Fibroblast of lung (primary cell): Measurements from ENCODE around the gene KCNE3. TPM values are rescaled to one million over a fixed set of nuclear protein-coding genes. Genes with fewer than 3 reads are reported as not detected.

Experiments
- DNase-seq, 2 donors: peaks; one replicate each; pipeline versions ENCODE4 v3.0.0 to v3.0.0-alpha.2; 2010; ENCODE audit warnings: low read depth in 2 of 2
- H2AFZ ChIP-seq: 2 replicates; pipeline ENCODE4 v1.5.1; 2012; ENCODE audit warnings: low read length, control low read depth, inconsistent platforms
- H3K27ac ChIP-seq: 2 replicates; pipeline ENCODE4 v1.5.1; 2011; ENCODE audit warnings: low read length, control low read depth; ENCODE audit not compliant: insufficient read depth
- H3K27me3 ChIP-seq: 2 replicates; pipeline ENCODE4 v1.5.1; 2011; ENCODE audit warnings: mild to moderate bottlenecking, low read length; ENCODE audit not compliant: control insufficient read depth, insufficient read depth
- H3K36me3 ChIP-seq: 2 replicates; pipeline ENCODE4 v1.5.1; 2011; ENCODE audit warnings: low read length; ENCODE audit not compliant: control insufficient read depth, insufficient read depth
- H3K4me1 ChIP-seq: 2 replicates; pipeline ENCODE4 v1.5.1; 2011; ENCODE audit warnings: low read length; ENCODE audit not compliant: control insufficient read depth, insufficient read depth; ENCODE audit errors: extremely low read depth
- H3K4me2 ChIP-seq: 2 replicates; pipeline ENCODE4 v1.5.1; 2011; ENCODE audit warnings: low read length, control low read depth; ENCODE audit not compliant: insufficient read depth; ENCODE audit errors: extremely low read depth
- H3K4me3 ChIP-seq, 4 experiments: fragments of 200-600 bp in 1 of 4; sonication (generic) in 1 of 4; replicated peaks in 1 of 4; 2 replicates each; pipeline ENCODE4 v1.5.1; 2011 to 2016; ENCODE audit warnings: low read length in 4 of 4, low read depth in 3 of 4, mild to moderate bottlenecking in 3 of 4, control low read depth in 2 of 4, inconsistent platforms in 1 of 4, mixed read lengths in 1 of 4; ENCODE audit not compliant: insufficient read depth in 1 of 4; ENCODE audit errors: control extremely low read depth in 1 of 4
- H3K79me2 ChIP-seq: 2 replicates; pipeline ENCODE4 v1.5.1; 2012; ENCODE audit warnings: mild to moderate bottlenecking, low read length, inconsistent platforms; ENCODE audit not compliant: control insufficient read depth, insufficient read depth
- H3K9ac ChIP-seq: 2 replicates; pipeline ENCODE4 v1.5.1; 2011; ENCODE audit warnings: mild to moderate bottlenecking, low read length, control low read depth; ENCODE audit not compliant: insufficient read depth
- H3K9me3 ChIP-seq: 2 replicates; pipeline ENCODE4 v1.5.1; 2012; ENCODE audit warnings: low read depth, low read length; ENCODE audit not compliant: control insufficient read depth, insufficient read depth
- H4K20me1 ChIP-seq: 2 replicates; pipeline ENCODE4 v1.5.1; 2011; ENCODE audit warnings: low read length; ENCODE audit not compliant: control insufficient read depth, insufficient read depth; ENCODE audit errors: extremely low read depth
- EZH2 ChIP-seq: IDR thresholded peaks from 2 replicates; pipeline ENCODE4 v1.5.1; 2012; ENCODE audit warnings: low read length, control low read depth, mild to moderate bottlenecking; ENCODE audit errors: missing control alignments
- polyA plus RNA-seq, 2 donors: library from polyadenylated mRNA; depleted of rRNA in 1 of 2; stranded (reverse) in 1 of 2; unstranded in 1 of 2; fragments of >200 nt; gene quantifications; 2 replicates each; pipeline ENCODE4 v1.2.1, GENCODE V29; 2011 to 2012; ENCODE audit warnings: missing spikeins in 1 of 2
- total RNA-seq: library from RNA; depleted of rRNA; stranded (reverse); fragments of >200 nt; gene quantifications from 2 replicates; pipeline ENCODE4 v1.2.1, GENCODE V29; 2014
- TF ChIP-seq, protein P1 (sequence below), 2 donors: IDR thresholded peaks in 1 of 2; conservative IDR thresholded peaks in 1 of 2; 1 replicate in 1 of 2; 2 replicates in 1 of 2; pipeline ENCODE4 v1.5.1; 2011 to 2012; ENCODE audit warnings: low read length in 2 of 2, control low read depth in 1 of 2, inconsistent platforms in 1 of 2, low read depth in 1 of 2, mild to moderate bottlenecking in 1 of 2

The KCNE3 gene
- total and polyA plus RNA-seq, 2 donors (not counting 1 experiment from before 2014, with no cell fraction given), result 0.25 to 6.4 TPM

DNA sequence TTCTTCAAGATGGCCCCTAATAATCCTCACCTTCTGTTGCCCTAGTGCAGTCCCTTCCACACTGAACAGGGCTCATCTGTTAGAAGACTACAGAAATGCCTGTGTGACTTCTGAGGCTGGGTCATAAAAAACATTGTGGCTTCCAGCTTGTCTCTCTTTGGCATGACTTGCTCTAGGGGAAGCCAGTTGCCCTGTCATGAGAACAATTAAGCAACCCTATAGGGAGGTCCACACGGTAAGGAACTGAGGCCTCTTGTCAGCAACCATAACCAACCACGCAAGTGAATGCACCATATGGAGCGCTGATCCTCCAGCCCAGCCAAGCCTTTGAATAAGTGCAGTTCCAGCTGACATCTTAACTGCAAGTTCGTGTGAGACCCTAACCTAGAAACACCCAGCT is 23.6 kb upstream of the KCNE3 start:
- H3K36me3 ChIP-seq, result no peaks in the 10 kb centered on the region
- H3K4me2 ChIP-seq, result no peak overlapping the region
- H3K9ac ChIP-seq, result no peak overlapping the region
- no peaks in the 10 kb centered on the region for H4K20me1 ChIP-seq
- TF ChIP-seq, protein P1, sequence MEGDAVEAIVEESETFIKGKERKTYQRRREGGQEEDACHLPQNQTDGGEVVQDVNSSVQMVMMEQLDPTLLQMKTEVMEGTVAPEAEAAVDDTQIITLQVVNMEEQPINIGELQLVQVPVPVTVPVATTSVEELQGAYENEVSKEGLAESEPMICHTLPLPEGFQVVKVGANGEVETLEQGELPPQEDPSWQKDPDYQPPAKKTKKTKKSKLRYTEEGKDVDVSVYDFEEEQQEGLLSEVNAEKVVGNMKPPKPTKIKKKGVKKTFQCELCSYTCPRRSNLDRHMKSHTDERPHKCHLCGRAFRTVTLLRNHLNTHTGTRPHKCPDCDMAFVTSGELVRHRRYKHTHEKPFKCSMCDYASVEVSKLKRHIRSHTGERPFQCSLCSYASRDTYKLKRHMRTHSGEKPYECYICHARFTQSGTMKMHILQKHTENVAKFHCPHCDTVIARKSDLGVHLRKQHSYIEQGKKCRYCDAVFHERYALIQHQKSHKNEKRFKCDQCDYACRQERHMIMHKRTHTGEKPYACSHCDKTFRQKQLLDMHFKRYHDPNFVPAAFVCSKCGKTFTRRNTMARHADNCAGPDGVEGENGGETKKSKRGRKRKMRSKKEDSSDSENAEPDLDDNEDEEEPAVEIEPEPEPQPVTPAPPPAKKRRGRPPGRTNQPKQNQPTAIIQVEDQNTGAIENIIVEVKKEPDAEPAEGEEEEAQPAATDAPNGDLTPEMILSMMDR (conservative IDR thresholded peaks at IDR 0.05 in 1 of 2, IDR thresholded peaks at IDR 0.05 in 1 of 2; ENCODE audit: low read depth in 1 of 2, low read length in 2 of 2), result no peak
- H3K9me3 ChIP-seq, result no peaks in the 10 kb centered on the region
- no peaks in the 10 kb centered on the region for H3K79me2 ChIP-seq
- no peak overlapping the region for H3K4me3 ChIP-seq
- no peak overlapping the region for H2AFZ ChIP-seq
- no peak overlapping the region for H3K27ac ChIP-seq
- no peak for DNase-seq
- H3K4me1 ChIP-seq, result peaks cover 3% of the 10 kb centered on the region
- no peaks in the 10 kb centered on the region for H3K27me3 ChIP-seq

DNA sequence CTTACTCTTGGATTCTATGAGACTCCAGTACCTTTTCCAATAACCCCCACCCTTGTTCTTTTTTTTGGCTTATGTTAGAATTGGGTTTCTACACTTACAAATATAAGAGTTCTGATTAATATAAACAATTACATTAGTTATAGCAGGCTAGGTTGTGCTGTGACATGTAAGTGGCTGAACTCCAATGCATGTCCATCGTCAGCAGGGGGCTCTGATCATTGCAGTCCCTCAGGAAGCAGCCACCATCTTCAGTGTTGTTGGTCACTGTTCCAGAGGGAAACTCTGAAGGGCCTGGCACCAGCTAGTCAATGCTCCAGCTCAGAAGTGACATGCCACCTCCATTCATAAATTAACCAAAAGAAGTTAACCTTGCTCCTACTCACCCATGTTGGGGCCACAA is 20.5 kb upstream of the KCNE3 start:
- Histone ChIP-seq H3K27me3 (no peaks in the 10 kb centered on the region), H3K4me1 (no peaks in the 10 kb centered on the region), H3K36me3 (no peaks in the 10 kb centered on the region), H3K4me3 (no peak overlapping the region), H3K9ac (no peak overlapping the region), H3K79me2 (no peaks in the 10 kb centered on the region), H3K9me3 (no peaks in the 10 kb centered on the region), H3K27ac (no peak overlapping the region), H4K20me1 (no peaks in the 10 kb centered on the region), H3K4me2 (no peak overlapping the region), H2AFZ (no peak overlapping the region)
- no peak for DNase-seq
- TF ChIP-seq EZH2, result no peak
- TF ChIP-seq, protein P1 (conservative IDR thresholded peaks at IDR 0.05 in 1 of 2, IDR thresholded peaks at IDR 0.05 in 1 of 2; ENCODE audit: low read depth in 1 of 2, low read length in 2 of 2), result peak in 1 of 2 donors; percentile 12

DNA sequence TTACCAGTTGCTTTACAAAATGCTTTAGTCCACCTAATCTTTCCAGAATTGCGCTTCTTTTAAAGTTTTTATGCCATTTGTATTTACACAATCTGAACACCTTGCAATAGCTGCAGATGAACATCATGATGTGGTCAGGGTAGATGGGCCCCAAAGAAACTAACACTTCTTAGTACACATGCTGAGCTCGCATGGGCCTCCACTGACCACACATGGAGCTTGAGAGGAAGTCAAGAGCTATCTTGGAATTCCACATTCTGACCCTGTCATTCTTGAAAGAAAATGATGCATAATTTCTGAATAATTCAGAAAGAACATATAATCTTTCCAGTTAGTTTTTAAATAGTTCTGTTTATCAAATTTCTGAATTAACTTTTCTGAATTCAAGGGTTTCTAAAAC is 18.5 kb upstream of the KCNE3 start:
- no peaks in the 10 kb centered on the region for H3K79me2 ChIP-seq
- H3K4me1 ChIP-seq, result no peaks in the 10 kb centered on the region
- H3K4me2 ChIP-seq, result no peak overlapping the region
- no peaks in the 10 kb centered on the region for H3K9me3 ChIP-seq
- no peaks in the 10 kb centered on the region for H4K20me1 ChIP-seq
- no peak overlapping the region for H3K4me3 ChIP-seq
- H3K27me3 ChIP-seq, result no peaks in the 10 kb centered on the region
- H2AFZ ChIP-seq, result no peak overlapping the region
- no peak for DNase-seq
- H3K9ac ChIP-seq, result no peak overlapping the region
- no peak for TF ChIP-seq EZH2
- TF ChIP-seq, protein P1 (conservative IDR thresholded peaks at IDR 0.05 in 1 of 2, IDR thresholded peaks at IDR 0.05 in 1 of 2; ENCODE audit: low read depth in 1 of 2, low read length in 2 of 2), result no peak
- H3K27ac ChIP-seq, result no peak overlapping the region
- no peaks in the 10 kb centered on the region for H3K36me3 ChIP-seq
